Astrocyte (in vitro differentiated cells and primary cell): ENCODE data around the gene CD9. TPM values are rescaled to one million over a fixed set of nuclear protein-coding genes. Genes with fewer than 3 reads are reported as not detected.

Experiments
- DNase-seq: peaks from one replicate; pipeline ENCODE4 v3.0.0-alpha.2; 2010; ENCODE audit warnings: low read depth
- FAIRE-seq: peaks from 2 replicates; lab custom pipeline; 2011; peaks lifted over from hg19 to GRCh38; lab: Jason Lieb, UNC
- H2AFZ ChIP-seq: 2 replicates; pipeline ENCODE4 v1.6.0; 2012; ENCODE audit warnings: low read depth, low read length, inconsistent platforms
- H3K27ac ChIP-seq: 2 replicates; pipeline ENCODE4 v1.5.1; 2011; ENCODE audit warnings: low read depth, low read length, inconsistent platforms
- H3K27me3 ChIP-seq: 2 replicates; pipeline ENCODE4 v1.6.0; 2011; ENCODE audit warnings: low read length, inconsistent platforms; ENCODE audit not compliant: insufficient read depth
- H3K36me3 ChIP-seq: 2 replicates; pipeline ENCODE4 v1.5.1; 2011; ENCODE audit warnings: low read length, inconsistent platforms; ENCODE audit not compliant: insufficient read depth
- H3K4me1 ChIP-seq: 2 replicates; pipeline ENCODE4 v1.5.1; 2011; ENCODE audit warnings: low read length, inconsistent platforms; ENCODE audit not compliant: insufficient read depth
- H3K4me2 ChIP-seq: 2 replicates; pipeline ENCODE4 v1.6.0; 2012; ENCODE audit warnings: low read length, inconsistent platforms
- H3K4me3 ChIP-seq: 2 replicates; pipeline ENCODE4 v1.5.1; 2011; ENCODE audit warnings: low read depth, mild to moderate bottlenecking, low read length, inconsistent platforms; ENCODE audit not compliant: insufficient read depth
- H3K79me2 ChIP-seq: 2 replicates; pipeline ENCODE4 v1.6.0; 2012; ENCODE audit warnings: mild to moderate bottlenecking, low read length, inconsistent platforms; ENCODE audit not compliant: insufficient read depth
- H3K9ac ChIP-seq: 2 replicates; pipeline ENCODE4 v1.6.0; 2012; ENCODE audit warnings: mild to moderate bottlenecking, low read length, inconsistent platforms
- H3K9me3 ChIP-seq: 2 replicates; pipeline ENCODE4 v1.5.1; 2012; ENCODE audit warnings: low read depth, mild to moderate bottlenecking, low read length, inconsistent platforms; ENCODE audit not compliant: insufficient read depth
- H4K20me1 ChIP-seq: 2 replicates; pipeline ENCODE4 v1.6.0; 2012; ENCODE audit warnings: low read length, inconsistent platforms; ENCODE audit not compliant: insufficient read depth
- H3K27ac Mint-ChIP-seq: one replicate; pipeline ENCODE4 v1.8.0; 2021; ENCODE audit warnings: mild to moderate bottlenecking, mixed read lengths; ENCODE audit not compliant: unreplicated experiment
- H3K27me3 Mint-ChIP-seq: one replicate; pipeline ENCODE4 v1.8.0; 2021; ENCODE audit warnings: low read depth, mixed read lengths; ENCODE audit not compliant: unreplicated experiment
- H3K36me3 Mint-ChIP-seq: one replicate; pipeline ENCODE4 v1.8.0; 2021; ENCODE audit warnings: low read depth, mixed read lengths; ENCODE audit not compliant: unreplicated experiment
- H3K4me1 Mint-ChIP-seq: one replicate; pipeline ENCODE4 v1.8.0; 2021; ENCODE audit warnings: low read depth, mixed read lengths; ENCODE audit not compliant: unreplicated experiment
- H3K4me3 Mint-ChIP-seq: one replicate; pipeline ENCODE4 v1.8.0; 2021; ENCODE audit warnings: mild to moderate bottlenecking, moderate library complexity, mixed read lengths; ENCODE audit not compliant: unreplicated experiment
- H3K9me3 Mint-ChIP-seq: one replicate; pipeline ENCODE4 v1.8.0; 2021; ENCODE audit warnings: mild to moderate bottlenecking, mixed read lengths; ENCODE audit not compliant: unreplicated experiment
- CTCF ChIP-seq: IDR thresholded peaks from 2 replicates; pipeline ENCODE4 v1.5.1; 2011; ENCODE audit warnings: low read depth, mild to moderate bottlenecking, inconsistent platforms, low read length, moderate library complexity; ENCODE audit not compliant: insufficient read depth
- EZH2 ChIP-seq: IDR thresholded peaks from 2 replicates; pipeline ENCODE4 v1.6.1; 2012; ENCODE audit warnings: mild to moderate bottlenecking, low read length, inconsistent platforms; ENCODE audit not compliant: insufficient read depth
- total RNA-seq: library from RNA; stranded (reverse); gene quantifications from 2 replicates; pipeline ENCODE4 v1.2.1, GENCODE V29; 2021

CD9 gene
- total RNA-seq, 1 donor from 2014 or later: 52.2 TPM

DNA sequence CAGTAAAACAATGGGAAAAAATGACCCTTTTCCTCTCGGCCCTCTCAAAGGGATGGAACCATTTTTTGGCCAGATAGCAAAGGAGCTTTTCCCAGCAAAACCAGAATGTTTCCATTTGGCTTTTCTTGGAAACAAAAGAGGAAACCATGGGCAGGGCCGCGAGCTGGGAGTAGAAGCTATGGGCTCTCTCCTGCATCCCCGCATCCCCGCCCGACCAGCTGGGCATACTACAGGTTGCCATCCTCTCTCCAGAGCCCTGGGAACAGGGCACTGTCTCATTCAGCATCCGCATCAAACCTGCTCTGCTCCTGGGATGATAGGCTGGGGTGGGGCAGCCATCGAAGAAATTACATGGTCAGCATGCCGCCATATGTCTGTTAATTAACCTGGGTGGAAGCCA, 20.9 kb downstream of the CD9 start:
- H3K79me2 ChIP-seq: peaks cover 9% of the 10 kb centered on the region

GRCh38 chr12:6222078-6222654, 22.0 kb downstream of the CD9 start:
- peaks cover 9% of the 10 kb centered on the region for H3K79me2 ChIP-seq
- Mint-ChIP-seq H3K36me3 (peaks cover 10% of the 10 kb centered on the region), H3K27ac (no peak overlapping the region), H3K27me3 (peaks cover 2% of the 10 kb centered on the region), H3K4me1 (peaks cover 24% of the 10 kb centered on the region), H3K4me3 (no peak overlapping the region), H3K9me3 (peaks cover 4% of the 10 kb centered on the region)
- no peak for DNase-seq
- no peaks in the 10 kb centered on the region for H4K20me1 ChIP-seq
- no peak overlapping the region for H3K4me3 ChIP-seq
- H3K9ac ChIP-seq: no peak overlapping the region
- no peak overlapping the region for H2AFZ ChIP-seq
- no peaks in the 10 kb centered on the region for H3K9me3 ChIP-seq
- TF ChIP-seq CTCF (no peak), EZH2 (no peak)
- H3K4me1 ChIP-seq: peaks cover 31% of the 10 kb centered on the region
- no peak overlapping the region for H3K27ac ChIP-seq
- no peak overlapping the region for H3K4me2 ChIP-seq
- FAIRE-seq: no peak
- H3K36me3 ChIP-seq: no peaks in the 10 kb centered on the region
- no peaks in the 10 kb centered on the region for H3K27me3 ChIP-seq

More for the DNA sequence above, 20.9 kb downstream of the CD9 start:
- Histone ChIP-seq H3K4me3 (no peak overlapping the region), H3K4me1 (peaks cover 29% of the 10 kb centered on the region), H2AFZ (no peak overlapping the region), H3K9me3 (no peaks in the 10 kb centered on the region), H3K4me2 (no peak overlapping the region), H3K27ac (no peak overlapping the region), H4K20me1 (no peaks in the 10 kb centered on the region), H3K27me3 (no peaks in the 10 kb centered on the region), H3K9ac (no peak overlapping the region), H3K36me3 (no peaks in the 10 kb centered on the region)
- Mint-ChIP-seq H3K4me3 (no peak overlapping the region), H3K27me3 (no peaks in the 10 kb centered on the region), H3K27ac (no peak overlapping the region), H3K4me1 (peaks cover 29% of the 10 kb centered on the region), H3K9me3 (peaks cover 4% of the 10 kb centered on the region), H3K36me3 (peaks cover 6% of the 10 kb centered on the region)
- TF ChIP-seq EZH2 (no peak), CTCF (no peak)
- DNase-seq (no peak), FAIRE-seq (no peak)

- Mint-ChIP-seq H3K4me3 (no peak overlapping the region), H3K27me3 (peaks cover 2% of the 10 kb centered on the region), H3K9me3 (peaks cover 4% of the 10 kb centered on the region), H3K27ac (no peak overlapping the region), H3K36me3 (peaks cover 10% of the 10 kb centered on the region), H3K4me1 (peaks cover 21% of the 10 kb centered on the region)
- Histone ChIP-seq H3K27me3 (no peaks in the 10 kb centered on the region), H3K9me3 (no peaks in the 10 kb centered on the region), H4K20me1 (no peaks in the 10 kb centered on the region), H3K79me2 (peaks cover 5% of the 10 kb centered on the region), H3K4me1 (peaks cover 27% of the 10 kb centered on the region), H3K4me3 (no peak overlapping the region), H3K36me3 (no peaks in the 10 kb centered on the region), H3K27ac (no peak overlapping the region), H3K9ac (no peak overlapping the region), H2AFZ (no peak overlapping the region), H3K4me2 (no peak overlapping the region)
- TF ChIP-seq CTCF (no peak), EZH2 (no peak)
- FAIRE-seq: no peak
- no peak for DNase-seq
Measured at GRCh38 chr12:6223545-6223944, 23.3 kb downstream of the CD9 start.
